Fibroblast of villous mesenchyme (primary cell): Measurements from ENCODE around the gene SOD3. TPM values are rescaled to one million over a fixed set of nuclear protein-coding genes. Genes with fewer than 3 reads are reported as not detected.
A peak's percentile ranks its signal among the peaks of the same experiment; 100 is the strongest.

Experiments
- DNase-seq: peaks from one replicate; pipeline ENCODE4 v3.0.0-alpha.2; 2010; ENCODE audit warnings: low read depth
- H3K4me3 ChIP-seq: 2 replicates; pipeline ENCODE4 v1.5.1; 2011; ENCODE audit warnings: low read depth, mild to moderate bottlenecking, low read length
- total RNA-seq: library from RNA; depleted of rRNA; stranded (reverse); fragments of >200 nt; gene quantifications from 2 replicates; pipeline ENCODE4 v1.2.3, GENCODE V29; 2012
- TF ChIP-seq, protein P1 (sequence below): IDR thresholded peaks from 2 replicates; pipeline ENCODE4 v1.5.1; 2012; ENCODE audit warnings: low read depth, mild to moderate bottlenecking, low read length; ENCODE audit not compliant: insufficient read depth

SOD3 gene
- total RNA-seq, 1 donor = 14.2 TPM

DNA sequence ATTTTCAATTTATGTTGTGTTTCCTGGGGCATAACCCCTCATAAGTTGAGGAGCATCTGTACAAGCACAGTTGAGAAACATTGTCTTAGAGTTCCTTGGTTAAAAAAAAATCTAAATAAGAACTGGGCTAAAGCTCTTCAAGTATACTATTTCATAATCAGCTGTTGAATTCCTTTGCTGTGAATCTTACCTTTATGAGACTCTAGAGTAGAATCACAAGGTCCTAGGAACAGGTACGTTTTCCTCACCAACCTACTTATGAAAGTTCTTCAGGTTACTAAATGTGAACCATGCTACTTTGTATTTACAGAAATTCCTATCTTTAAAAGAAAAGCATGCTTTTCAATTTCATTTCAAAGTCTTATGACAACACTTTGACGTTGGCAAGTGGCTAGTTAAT lies 20.9 kb upstream of the SOD3 start:
- no peak overlapping the region for H3K4me3 ChIP-seq
- peak; percentile 85 for DNase-seq
- TF ChIP-seq, protein P1, sequence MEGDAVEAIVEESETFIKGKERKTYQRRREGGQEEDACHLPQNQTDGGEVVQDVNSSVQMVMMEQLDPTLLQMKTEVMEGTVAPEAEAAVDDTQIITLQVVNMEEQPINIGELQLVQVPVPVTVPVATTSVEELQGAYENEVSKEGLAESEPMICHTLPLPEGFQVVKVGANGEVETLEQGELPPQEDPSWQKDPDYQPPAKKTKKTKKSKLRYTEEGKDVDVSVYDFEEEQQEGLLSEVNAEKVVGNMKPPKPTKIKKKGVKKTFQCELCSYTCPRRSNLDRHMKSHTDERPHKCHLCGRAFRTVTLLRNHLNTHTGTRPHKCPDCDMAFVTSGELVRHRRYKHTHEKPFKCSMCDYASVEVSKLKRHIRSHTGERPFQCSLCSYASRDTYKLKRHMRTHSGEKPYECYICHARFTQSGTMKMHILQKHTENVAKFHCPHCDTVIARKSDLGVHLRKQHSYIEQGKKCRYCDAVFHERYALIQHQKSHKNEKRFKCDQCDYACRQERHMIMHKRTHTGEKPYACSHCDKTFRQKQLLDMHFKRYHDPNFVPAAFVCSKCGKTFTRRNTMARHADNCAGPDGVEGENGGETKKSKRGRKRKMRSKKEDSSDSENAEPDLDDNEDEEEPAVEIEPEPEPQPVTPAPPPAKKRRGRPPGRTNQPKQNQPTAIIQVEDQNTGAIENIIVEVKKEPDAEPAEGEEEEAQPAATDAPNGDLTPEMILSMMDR = no peak

DNA sequence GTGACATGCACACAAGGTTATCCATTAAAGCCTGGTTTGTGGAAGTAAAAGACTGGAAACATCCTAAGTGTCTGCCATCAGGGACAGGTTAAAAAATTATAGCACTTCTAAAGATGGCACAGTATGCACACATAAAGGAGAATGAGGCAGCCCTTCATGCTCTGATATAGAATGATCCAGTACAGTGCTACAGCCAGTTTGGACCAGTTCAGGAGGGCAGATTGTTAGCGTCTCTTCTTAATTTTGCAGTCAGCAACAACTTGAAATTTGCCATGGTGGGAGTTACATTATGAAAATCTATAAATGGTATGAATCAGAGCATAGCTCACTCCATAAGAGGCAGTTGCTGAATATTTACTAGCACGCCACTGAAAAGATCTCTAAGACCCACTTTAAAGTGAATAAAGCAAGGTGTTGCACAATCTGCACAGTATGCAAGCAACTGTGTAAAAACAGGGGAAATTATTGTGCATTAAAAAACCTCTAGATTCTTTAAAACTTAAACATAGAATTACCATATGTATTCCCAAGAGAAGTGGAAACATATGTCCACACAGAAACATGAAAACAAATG lies 20.3 kb upstream of the SOD3 start:
- peak; percentile 86 for DNase-seq

DNA sequence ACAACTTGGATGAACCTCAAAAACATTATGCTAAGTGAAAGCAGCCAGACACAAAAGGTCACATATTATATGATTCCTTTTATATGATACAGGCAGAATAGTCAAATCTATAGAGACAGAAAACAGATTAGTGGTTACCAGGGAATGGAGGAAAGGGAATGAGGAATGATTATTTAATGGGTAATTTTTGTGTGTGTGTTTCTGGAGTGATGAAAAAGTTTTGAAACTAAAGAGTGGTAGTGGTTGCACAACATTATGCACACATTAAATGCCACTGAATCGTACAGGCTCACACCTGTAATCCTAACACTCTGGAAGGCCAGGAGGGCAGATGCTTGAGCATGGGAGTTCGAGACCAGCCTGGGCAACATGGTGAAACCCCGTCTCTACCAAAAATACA lies 19.6 kb upstream of the SOD3 start:
- H3K4me3 ChIP-seq = no peak overlapping the region
- TF ChIP-seq, protein P1 = no peak
- DNase-seq = peak; percentile 61

More for the DNA sequence above, 20.3 kb upstream of the SOD3 start:
- no peak overlapping the region for H3K4me3 ChIP-seq
- TF ChIP-seq, protein P1 = no peak

DNA sequence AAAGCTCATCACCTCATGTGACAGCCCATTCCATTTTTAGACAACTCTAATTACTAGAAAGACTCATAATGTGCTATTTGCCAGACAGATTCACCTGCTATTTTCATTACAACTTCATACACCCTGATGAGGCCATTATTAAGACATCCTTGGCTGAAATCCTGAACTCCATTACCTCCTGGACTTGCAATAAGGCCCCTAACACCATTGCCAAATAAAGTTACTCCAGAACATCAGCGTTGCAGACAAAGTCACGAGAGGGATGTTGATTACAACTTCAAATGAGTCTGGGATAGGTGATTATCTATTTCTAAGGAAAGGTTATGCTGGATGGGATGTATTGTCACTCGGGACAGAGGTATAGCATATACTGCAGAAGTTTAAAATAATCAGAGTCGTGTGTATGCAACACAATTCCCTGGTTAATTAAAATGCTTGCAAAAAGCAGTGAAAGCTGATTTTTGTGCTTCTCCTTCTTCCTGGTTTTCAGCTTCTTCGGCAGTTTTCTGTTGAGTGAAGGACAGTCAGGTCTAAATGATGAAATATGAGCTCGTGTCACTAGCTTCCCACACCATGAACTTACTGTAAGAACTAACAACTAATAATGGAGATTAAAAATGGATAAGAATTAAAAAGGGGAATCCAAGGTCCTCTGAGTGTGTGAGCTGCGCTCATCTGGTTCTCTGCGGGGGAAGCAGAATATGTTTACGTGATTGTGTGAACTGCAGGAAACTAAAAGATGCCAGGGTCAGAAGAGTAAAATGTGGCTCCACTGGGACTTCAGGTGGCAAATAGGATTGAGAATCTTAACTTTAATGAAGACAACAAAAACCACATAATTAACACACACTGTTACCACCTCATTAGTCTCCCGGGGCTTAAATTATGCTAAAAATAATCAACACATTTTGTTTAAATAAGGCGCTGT lies 17.6 kb upstream of the SOD3 start:
- TF ChIP-seq, protein P1 = no peak
- no peak for DNase-seq

DNA sequence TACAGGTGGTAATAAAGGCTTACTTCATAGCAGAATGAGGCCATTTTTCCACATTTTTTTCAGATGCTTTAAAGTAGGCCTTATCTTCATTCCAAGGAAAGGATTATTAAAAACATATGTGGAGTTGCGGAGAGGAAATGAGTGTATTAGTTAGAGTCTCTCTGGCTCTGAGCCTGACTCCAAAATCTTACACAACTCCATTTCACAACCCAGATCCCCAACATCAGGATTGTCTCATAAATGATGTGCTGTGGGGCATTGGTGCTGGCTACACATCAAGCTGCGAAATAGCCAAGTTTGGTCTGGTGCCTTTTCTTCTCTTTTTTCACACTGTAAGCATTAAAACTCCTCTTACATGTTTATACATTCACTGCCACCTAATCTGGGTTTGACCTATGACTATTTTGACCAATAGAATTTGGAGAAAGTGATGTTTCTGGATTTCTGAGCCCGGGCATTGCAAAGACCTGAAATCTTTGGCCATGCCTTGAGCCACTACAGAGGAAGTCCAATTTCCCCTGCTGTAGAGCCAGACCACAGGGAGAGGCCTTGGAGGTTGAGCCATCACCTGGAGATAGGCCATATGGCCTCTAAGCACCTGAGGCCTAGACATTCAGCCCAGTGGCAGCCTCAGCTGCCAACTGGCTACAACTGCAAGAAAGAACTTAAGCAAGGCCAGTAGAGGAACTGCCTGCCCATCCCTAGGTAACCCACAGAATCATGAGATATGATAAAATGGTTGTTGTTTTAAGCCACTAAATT lies 16.7 kb upstream of the SOD3 start:
- TF ChIP-seq, protein P1 = no peak
- DNase-seq = peak; percentile 100
- H3K4me3 ChIP-seq = no peak overlapping the region

More for the DNA sequence above, 17.6 kb upstream of the SOD3 start:
- H3K4me3 ChIP-seq = no peak overlapping the region

DNA sequence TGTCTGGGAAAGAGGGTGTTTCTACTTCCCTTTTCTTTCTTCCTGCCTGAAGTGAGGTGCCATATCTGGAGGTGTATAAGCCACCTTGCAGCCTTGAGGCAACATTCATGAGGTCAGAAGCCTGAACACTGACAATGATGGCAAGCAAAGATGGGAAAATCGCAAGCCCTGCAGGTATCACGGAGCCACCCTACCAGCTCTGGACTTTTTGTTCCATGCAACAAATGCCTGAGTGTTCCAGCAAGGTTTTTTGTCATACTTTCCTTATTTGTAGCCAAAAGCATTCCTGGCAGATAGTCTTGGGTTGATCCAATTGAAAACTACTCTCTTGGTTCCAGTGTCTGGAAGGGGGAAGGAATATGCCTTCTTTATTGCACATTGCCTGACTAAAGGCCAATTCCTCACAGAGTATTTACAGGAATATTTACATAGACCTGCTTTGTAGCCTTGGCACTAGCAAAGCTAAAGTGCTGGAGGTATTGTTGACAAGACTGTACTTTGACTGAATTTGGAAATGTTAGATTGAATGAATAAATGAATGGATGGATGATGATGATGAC lies 14.4 kb upstream of the SOD3 start:
- DNase-seq = no peak
- TF ChIP-seq, protein P1 = no peak
- H3K4me3 ChIP-seq = no peak overlapping the region
